Measurements from ENCODE around the gene MTFP1. TPM values are rescaled to one million over a fixed set of nuclear protein-coding genes. Genes with fewer than 3 reads are reported as not detected.

Gene MTFP1
- total and polyA plus RNA-seq, 8 donors: 5.7 to 31.8 (median 8.6) TPM

- Histone ChIP-seq H3K4me3 (peak overlapping the region; percentile 61 to 75), H3K4me1 (peaks cover 34 to 54% of the 10 kb centered on the region in 2 donors), H3K27ac (peak overlapping the region; percentile 87), H3K36me3 (peaks cover 0 to 17% of the 10 kb centered on the region in 2 donors), H3K27me3 (no peaks in the 10 kb centered on the region), H3K9me3 (no peaks in the 10 kb centered on the region)
- intact Hi-C loops (cut with DNase I): no loop called here
- ATAC-seq (no peak), DNase-seq (no peak)
- no peak for TF ChIP-seq CTCF (IDR thresholded peaks at IDR 0.05)
Measured at GRCh38 chr22:30425327-30425615, 297 bp upstream of the MTFP1 start.

GRCh38 chr22:30426388-30427353 lies 1.1 kb downstream of the MTFP1 start:
- Histone ChIP-seq H3K4me3 (peak overlapping the region; percentile 61 to 75), H3K9me3 (no peaks in the 10 kb centered on the region), H3K36me3 (peaks cover 0 to 17% of the 10 kb centered on the region in 2 donors), H3K27me3 (no peaks in the 10 kb centered on the region), H3K4me1 (peaks cover 34 to 44% of the 10 kb centered on the region in 2 donors), H3K27ac (peak overlapping the region; percentile 87)
- peak; percentile 47 to 60 for TF ChIP-seq CTCF (IDR thresholded peaks at IDR 0.05)
- peak; percentile 57 to 91 (median 82) for DNase-seq
- intact Hi-C loops (cut with DNase I): no loop called here
- peak; percentile 50 for ATAC-seq

- H3K4me1 ChIP-seq: peaks cover 24 to 32% of the 10 kb centered on the region in 2 donors
- H3K27ac ChIP-seq: no peak overlapping the region
- intact Hi-C loops (cut with DNase I): no loop called here
- H3K4me3 ChIP-seq: no peak overlapping the region
- DNase-seq (no peak), ATAC-seq (no peak)
- H3K9me3 ChIP-seq: no peaks in the 10 kb centered on the region
- H3K36me3 ChIP-seq: peaks cover 0 to 17% of the 10 kb centered on the region in 2 donors
- H3K27me3 ChIP-seq: no peaks in the 10 kb centered on the region
- TF ChIP-seq CTCF (IDR thresholded peaks at IDR 0.05): no peak
Measured at GRCh38 chr22:30427871-30428270, 2.3 kb downstream of the MTFP1 start.

- intact Hi-C loops (cut with DNase I): no loop called here
- peaks cover 0 to 17% of the 10 kb centered on the region in 2 donors for H3K36me3 ChIP-seq
- ATAC-seq: no peak
- H3K4me3 ChIP-seq: no peak overlapping the region
- DNase-seq: no peak
- no peaks in the 10 kb centered on the region for H3K9me3 ChIP-seq
- TF ChIP-seq CTCF (IDR thresholded peaks at IDR 0.05): no peak
- no peaks in the 10 kb centered on the region for H3K27me3 ChIP-seq
- H3K27ac ChIP-seq: no peak overlapping the region
- peaks cover 12 to 22% of the 10 kb centered on the region in 2 donors for H3K4me1 ChIP-seq
Measured at GRCh38 chr22:30429887-30430286, 4.3 kb downstream of the MTFP1 start.

GRCh38 chr22:30430933-30431332 lies 5.4 kb downstream of the MTFP1 start:
- H3K9me3 ChIP-seq: peaks cover 0 to 6% of the 10 kb centered on the region in 2 donors
- H3K27ac ChIP-seq: no peak overlapping the region
- peaks cover 9 to 14% of the 10 kb centered on the region in 2 donors for H3K4me1 ChIP-seq
- no peak for DNase-seq
- no peaks in the 10 kb centered on the region for H3K27me3 ChIP-seq
- ATAC-seq: no peak
- no peak for TF ChIP-seq CTCF (IDR thresholded peaks at IDR 0.05)
- intact Hi-C loops (cut with DNase I): no loop called here
- peaks cover 0 to 17% of the 10 kb centered on the region in 2 donors for H3K36me3 ChIP-seq
- no peak overlapping the region for H3K4me3 ChIP-seq

All from left lung (tissue), 10 donors.